Stimulated activated CD8-positive, alpha-beta memory T cell treated with anti-CD3 and anti-CD28 coated beads, Interleukin-4, amount 100 ng/mL, for 48 hours (primary cell): ENCODE measurements around the gene DSG1.
"Not testable (repeated sequence)": the region's sequence is repeated elsewhere in the genome, so short reads cannot be mapped to it uniquely, and the experiment has no call there.

Experiments
- DNase-seq: peaks from one replicate; pipeline ENCODE4 v3.0.0-alpha.2; 2020

Gene DSG1

DNA sequence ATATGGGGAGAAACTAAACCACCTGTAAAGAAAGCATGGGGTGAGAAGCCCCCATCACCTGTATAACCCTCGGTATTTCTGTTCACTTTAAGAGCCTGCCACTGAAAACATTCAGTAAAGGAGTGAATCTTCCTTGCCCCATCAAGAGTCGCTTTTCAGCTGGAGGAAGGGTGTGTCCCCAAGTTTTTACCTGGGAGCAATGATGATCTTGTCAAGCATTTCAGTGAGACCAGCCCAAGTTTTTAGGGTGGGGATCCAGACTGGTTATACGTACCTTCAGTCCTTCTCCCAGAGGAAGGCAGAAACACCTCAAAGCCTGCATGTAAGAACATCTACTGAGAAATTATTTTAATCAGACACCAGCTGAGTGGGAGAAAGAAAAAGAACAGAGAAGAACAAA is at the start of gene DSG1:
DSG1 (plus strand) TSS at position 301 of the 400 bp plus-strand sequence. CDS start 141 bp downstream, outside the sequence.
- DNase-seq = no peak

DNA sequence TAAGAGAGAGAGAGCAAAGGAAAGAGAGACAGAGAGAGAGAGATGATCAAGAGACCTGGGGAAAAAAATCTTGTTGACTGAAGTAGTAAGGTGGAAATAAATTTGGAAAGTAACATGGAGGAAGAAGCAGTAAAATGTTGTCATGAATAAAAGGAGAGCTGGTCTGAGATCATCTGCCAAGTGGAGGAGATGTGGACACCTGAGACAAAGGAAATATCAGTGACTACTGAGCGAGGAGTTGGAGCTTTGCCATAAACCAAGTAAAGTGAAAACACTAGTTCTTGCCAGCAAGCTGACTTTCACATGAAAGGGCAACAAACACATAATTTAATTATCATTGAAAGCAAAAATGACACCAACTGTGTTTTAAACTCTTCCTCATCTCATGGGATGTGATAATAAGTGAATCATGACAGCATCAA is 49.0 kb upstream of the DSG1 start:
- no peak for DNase-seq

DNA sequence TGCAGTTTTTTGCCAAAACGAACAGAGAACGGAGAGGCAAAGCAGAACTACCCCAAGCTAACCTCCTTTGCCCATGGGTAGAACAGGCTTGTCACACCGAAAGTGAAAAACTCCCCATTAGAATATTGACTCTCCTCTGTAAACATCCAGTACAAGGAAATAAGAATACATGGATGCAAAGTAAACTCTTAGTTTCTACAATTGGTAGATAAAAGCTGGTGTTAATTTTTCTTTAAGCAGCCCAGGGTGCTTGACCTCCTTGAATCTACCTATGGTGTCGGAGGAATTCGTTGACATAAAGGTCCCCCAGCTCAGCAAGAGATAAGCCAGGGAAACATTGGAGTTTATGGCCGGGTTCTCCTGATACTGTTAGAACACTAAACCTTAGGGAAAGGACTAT is 48.4 kb upstream of the DSG1 start:
- DNase-seq = no peak

DNA sequence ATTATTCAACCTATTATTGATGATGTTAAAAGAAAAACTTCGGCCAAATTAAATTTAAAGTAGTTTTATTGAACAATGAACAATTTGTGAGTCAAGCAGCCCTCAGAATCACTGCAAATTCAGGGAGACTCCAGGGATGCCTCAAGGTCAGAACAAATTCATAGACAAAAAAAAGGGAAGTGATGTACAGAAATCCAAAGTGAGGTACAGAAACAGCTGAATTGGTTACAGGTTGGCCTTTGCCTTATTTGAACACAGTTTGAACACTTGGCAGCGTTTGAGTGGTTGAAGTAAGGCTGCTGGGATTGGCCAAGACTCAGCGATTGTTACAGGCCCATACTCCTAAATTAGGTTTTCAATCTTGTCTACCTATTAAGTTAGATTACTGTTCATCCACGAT is 47.4 kb upstream of the DSG1 start:
- DNase-seq = no peak

DNA sequence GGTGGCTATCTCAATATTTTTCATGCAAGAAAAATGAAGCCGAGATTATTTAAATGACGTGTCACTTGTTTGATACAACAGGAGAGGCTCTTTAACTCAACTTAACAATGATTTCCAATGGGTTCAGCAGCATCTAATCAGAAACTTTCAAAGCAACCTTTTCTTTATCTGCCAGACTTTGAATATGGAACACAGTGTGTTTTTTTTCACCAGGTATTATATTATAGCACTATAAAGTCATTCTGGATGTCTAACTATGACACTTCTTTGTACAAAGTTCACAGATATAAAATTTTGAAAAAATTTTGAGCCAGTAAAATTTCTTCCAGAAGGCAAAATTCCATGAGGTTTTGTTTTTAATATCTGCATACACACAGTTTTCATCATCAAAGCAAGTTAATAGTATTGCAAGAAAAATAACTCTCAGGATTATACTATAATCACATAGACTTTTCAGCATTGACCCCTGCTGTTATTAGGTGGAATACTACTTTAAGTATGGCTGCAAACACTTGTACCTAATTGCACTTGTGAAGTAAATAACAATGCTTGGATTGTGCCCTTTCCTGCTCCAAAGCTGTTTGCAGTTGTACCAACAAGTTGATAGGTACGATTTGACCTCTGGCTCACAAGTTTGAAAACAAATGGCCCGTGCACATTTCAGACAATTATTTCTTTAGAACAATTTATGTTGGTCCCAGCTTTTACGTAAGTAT is 44.0 kb upstream of the DSG1 start:
- no peak for DNase-seq

DNA sequence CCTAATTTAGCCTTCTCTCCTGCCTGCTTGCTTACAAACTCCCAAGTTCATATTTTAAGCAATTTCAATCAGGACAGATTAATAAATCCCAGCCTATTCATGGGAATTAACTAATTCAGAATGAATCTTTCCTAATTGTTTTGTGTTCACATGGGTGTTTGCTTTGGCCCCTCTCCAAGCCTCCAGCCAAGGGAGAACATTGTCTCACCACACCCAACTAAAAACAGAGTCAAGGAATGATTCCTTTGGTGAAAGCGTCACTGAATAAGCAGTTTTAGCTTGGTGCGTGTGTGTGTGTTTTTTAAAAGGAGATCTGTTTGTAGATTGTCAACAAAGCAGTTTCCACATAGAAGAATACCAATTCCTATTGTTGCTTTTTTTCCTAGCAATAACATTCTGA is 43.0 kb upstream of the DSG1 start:
- no peak for DNase-seq

DNA sequence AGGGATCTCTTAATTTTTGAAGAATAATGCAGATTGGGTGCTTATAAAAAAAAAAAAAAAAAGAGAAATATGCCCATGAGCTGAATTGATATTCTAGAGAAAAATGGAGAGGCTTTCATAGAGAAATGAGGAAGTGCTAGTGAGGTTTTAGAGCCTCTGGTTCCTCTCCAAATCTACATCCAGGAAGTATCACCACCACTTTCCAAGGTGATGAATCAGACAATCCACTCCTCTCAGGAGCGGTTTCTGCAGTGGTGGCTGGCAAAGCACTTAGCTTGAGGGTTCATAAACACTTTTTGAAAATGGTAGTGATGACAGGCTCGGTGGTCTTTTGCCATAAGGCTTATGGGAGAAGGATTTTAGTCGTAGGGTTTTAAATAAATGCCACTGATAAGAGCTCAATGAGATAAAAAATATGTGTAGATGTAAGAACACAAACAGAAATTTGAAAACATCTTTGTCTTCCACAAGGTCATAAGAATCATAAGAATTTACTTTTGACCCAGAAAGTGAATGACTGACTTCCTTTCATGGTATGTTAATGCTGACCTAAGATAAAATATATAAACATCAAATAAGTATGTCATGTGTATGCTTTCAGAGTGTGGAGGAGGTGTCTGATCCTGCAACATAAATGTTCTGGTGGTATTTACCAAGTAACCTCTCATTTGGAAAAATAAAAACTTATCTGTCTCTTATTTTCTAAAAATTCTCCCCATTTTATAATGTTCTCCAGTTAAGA is 42.1 kb upstream of the DSG1 start:
- no peak for DNase-seq

DNA sequence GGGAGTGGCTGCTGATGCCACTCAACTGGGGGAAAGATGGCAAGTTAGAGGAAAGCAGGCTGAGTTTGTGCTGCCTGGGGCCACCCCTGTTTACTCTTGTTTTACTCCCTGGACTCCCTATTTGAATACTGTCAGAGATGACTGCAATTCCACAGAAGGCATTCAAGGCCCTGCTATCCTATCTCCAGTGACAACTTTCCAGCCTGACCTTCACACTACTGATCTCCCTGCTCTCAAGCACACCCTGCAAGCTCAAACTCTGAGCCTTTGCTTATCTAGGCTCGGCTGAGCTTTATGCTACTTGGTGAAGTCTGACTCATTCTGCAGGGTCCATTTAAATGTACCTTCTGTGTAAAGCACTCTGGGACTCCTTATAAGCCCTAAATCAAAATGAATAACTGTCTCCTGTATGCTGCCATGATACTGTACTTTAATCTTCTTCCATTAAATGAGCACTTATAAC is 39.3 kb upstream of the DSG1 start:
- DNase-seq = no peak

DNA sequence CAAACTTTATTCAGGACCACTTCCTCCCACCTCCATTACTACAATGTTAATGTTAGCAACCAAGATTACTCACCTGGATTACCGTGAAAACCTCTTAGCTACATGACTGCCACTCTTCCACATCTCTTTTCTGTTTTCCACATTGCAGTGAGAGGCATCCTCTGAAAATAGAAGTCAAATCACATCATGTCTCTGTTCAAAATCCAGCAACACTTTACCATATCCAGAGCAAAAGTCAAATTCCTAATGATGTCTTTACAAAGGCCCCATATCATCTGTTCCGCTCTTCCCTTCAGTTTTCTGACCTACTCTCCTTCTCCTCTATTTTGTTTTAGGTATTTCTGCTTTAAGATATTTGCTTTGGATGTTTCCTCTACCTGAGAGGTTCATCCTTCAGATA is 37.5 kb upstream of the DSG1 start:
- no peak for DNase-seq

DNA sequence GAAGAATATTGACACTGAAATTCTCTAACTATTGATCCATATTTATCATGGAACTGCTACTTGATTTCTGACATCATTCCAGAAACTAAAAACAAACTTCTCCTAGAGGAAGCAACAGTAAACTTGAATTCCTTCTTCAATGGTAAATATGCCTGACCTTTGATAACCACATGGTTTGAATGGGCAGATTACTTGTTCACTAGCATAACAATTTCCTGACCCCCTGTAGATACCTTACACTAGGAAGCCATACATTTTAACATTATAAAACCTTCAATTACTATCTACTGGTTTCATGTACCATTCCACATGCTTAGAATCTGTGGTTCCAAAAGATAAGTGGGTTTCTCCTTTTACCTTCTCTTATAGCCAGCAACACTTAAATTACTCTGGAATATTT is 36.5 kb upstream of the DSG1 start:
- no peak for DNase-seq

DNA sequence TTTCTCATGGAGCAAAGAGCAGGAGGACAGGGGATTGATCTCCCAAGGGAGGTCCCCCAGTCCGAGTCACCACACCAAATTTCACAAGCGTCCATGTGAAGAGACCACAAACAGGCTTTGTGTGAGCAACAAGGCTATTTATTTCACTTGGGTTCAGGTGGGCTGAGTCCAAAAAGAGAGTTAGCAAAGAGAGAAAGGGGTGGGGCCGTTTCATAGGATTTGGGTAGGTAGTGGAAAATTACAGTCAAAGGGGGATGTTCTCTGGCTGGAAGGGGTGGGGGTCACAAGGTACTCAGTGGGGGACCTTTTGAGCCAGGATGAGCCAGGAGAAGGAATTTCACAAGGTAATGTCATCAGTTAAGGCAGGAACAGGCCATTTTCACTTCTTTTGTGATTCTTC is 28.5 kb upstream of the DSG1 start:
- DNase-seq = not testable (repeated sequence)

DNA sequence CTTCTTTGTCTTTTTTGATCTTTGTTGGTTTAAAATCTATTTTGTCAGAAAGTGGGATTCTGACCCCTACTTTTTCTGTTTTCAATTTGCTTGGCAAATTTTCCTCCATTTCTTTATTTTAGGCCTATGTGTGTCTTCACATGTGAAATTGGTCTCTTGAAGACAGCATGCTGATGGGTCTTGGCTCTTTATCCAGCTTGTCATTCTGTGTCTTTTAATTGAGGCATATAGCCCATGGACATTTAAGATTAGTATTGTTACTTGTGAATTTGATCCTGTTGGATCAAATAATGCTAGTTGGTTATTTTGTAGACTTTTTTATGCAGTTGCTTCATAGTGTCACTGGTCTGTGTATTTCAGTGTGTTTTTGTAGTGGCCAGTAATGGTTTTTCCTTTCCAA is 26.3 kb upstream of the DSG1 start:
- DNase-seq = no peak

DNA sequence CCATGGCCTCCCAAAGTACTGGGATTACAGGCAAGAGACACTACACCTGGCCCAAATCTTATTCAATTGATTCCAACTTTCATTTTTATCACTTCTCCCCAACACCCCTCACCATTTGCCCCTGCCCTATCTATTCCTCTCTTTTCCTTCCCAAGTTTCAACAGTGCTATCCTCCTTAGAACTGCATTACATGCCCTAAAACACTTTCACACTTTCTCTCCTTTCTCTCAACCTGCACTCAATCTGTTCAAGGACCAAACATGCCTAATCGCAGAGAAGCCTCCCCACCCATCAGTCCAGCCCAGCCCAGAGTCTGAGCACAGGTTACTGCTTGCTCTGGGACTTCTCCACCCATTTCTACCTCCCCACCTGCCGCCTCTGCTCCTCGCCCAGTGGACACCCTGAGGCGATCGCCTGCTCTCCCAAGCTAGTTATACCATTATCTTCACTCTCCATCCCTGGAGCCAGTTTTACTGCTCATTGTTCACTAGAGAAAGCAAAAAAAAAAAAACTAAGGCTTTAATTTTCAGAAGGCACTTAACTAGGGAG is 23.7 kb upstream of the DSG1 start:
- DNase-seq = no peak

DNA sequence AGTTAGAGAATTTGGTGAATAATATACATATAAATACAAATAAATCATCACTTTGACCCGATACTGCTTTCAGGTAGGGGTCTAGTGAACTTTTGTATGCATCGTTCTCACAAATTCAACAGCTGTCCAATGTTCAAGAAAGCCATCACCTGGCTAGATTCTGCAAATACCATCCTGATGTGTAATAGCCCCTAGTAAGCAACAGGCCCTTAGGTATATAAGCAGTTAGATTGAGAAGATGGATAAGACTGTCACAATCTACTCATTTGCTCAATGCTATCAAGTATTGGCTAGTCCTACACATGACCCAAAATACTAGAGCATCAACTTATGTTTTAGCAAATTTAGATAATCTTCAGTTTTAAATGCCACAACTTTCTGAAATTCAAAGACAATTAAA is 20.7 kb upstream of the DSG1 start:
- DNase-seq = no peak

DNA sequence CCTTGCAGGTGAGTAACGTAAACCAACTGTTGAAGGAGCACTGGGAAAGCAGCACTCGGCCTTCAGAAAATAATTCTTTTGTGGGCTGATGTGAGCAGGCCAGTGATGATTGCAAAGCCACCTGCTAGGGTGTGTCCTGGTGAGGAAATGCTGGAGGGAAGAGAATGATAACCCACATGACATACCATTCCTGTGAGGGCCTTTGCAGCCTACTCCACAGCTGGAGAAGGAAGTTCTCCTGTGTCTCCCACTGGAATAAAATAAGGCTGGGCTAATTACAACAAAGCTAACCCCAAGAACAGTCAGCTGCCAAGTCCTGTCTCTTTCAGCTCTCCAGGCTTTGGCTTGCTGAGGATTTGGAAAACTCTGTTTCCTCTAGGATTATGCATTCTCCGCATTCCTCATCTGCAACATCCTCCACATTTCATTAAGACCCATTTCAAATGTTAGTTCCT is 16.7 kb upstream of the DSG1 start:
- DNase-seq = no peak

DNA sequence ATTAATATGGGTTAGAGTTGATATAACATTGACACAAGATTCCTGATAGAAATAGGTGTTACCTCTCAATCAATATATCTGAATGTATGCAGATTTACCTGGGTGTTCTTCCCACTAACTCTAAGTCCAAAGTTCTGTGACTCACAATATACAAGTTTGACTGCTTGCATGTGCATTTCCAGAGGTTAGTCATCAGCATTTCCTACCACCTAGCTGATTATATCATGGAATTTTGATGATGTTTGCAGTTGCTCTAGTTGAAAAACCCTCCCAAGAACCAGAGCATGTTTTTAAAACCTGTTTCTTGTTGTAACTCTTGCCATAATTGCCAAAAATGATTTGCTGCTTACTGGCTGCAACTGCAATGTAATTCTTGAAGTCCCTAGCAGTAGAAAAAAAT is 15.0 kb upstream of the DSG1 start:
- DNase-seq = no peak

DNA sequence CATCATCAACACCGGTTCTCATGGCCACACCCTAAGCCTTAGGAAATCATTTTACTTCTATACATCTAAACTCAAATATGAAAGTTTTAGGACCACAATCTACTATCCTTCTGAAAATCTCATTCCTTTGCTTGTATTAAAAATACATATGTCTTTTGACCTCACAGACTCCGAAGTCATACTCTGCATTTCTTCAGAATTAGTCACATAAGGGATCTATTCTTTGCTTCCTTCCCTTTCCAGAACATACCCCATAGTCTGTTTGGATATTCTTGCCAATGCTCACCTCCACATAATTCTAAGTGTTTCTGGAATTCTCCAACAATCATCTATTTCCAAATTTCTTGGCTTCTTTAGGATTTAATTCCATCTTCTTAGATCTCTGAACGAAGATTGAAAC is 14.2 kb upstream of the DSG1 start:
- no peak for DNase-seq

DNA sequence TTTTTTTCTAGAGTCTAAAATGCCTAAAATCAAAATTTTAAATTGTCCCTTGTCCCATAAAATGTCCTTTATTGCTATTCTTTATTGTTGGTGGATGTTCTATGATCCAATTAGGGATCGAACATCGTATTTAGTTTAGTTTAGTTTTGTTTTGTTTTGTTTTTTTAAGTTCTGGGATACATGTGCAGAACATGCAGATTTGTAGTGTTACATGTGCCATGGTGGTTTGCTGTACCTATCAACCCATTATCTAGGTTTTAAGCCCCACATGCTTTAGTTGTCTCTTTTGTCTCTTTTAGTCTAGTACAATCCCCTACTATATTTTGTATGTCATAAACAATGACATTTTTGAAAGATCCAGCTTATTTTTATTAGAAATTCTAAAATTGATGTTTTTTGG is 8.8 kb upstream of the DSG1 start:
- no peak for DNase-seq

DNA sequence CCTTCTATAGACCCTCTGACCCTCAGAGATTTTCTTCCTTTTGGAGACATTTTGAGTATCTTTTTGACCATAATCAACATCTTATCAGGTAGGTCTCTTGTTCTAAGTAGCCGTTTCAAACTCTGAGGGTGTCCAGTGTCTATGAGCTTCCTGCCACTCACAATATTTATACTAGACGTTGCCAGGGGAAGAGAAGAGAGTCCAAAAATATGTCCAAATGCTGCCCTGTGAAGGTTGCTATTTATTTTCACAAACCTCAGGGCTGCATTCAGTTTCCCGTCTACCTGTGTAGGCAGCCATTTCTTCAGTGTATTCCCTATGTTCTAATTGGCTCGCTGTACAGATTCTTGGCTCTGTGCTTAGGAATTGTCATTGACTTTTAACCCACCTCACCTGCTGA is 986 bp upstream of the DSG1 start:
- no peak for DNase-seq

DNA sequence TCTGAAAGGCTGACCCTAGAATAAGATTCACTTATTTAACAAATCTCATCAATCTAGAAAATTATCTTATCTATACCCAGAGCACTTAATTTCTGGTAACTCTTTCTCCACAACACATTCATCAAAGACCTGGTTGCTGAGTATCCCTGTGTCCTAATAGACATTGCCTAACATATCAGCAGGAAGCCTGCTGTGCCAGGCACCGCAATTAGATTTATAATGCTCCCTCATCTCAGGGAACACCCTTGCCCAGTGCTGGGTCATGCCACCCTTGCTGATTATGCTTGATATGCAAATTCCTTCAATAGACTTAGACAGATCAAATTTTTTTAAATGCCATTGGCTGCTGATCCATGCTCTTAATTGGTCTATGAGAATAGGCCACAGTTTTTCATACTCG is 3.8 kb downstream of the DSG1 start:
- DNase-seq = no peak

DNA sequence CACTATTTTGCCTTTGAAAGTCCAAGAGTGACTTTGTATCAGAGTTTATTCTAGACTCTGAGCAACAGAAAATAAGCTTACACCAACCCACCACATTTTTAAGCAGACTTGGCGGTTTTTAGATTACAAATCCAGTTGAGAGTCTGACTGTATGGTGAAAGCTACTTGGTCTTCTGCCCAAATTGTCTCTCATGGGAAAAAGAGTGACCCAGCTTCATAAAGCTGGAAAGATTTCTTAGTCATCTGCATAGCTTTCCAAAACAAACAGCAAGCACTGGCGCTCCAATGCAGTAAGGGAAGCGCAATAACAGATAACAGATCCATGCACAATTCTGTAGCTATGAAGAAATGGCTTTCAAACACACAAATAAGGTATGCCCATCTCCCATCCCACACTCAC is 7.1 kb downstream of the DSG1 start:
- DNase-seq = no peak

DNA sequence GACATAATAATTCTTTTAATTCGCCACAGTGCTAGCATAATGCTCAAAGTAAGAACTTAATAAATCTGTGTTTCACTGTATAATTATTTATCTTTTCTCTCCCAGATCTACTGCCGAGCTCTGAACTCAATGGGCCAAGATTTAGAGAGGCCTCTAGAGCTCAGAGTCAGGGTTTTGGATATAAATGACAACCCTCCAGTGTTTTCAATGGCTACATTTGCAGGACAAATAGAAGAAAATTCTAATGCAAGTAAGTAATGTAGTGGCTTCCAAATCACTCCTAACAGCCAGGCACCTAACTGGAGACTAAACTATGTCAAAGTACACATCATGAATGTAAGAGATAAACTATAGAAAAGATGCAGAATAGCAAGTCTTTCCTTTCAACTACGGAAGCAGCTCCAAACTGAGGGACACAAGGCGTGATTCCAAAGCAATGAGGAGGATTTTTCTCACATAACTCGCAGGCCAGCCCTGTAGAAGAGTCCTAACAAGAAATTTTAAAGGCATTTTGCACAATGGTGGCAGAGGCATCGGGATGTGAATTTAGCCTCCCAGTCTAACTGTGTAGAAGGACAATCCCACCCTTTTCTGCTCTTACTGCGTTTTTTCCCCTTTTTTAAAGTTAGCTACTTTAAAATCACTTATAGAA is 12.0 kb downstream of the DSG1 start:
- no peak for DNase-seq

DNA sequence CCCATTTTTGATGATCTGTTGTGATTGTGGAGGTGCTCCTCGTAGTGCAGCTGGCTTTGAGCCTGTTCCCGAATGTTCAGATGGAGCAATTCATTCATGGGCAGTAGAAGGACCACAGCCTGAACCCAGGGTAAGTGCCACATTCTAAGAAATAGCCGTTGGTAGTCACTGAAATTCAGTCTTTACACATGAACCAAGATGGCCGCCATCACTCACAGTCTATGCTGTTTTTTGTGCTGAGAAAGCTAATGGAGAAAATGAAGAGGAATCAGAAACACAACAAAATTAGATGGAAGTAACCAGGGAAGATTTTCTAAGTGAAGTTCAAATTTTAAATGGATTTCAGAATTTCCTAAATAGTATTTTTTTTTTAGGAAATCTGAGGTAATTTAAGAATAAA is 25.5 kb downstream of the DSG1 start:
- no peak for DNase-seq

DNA sequence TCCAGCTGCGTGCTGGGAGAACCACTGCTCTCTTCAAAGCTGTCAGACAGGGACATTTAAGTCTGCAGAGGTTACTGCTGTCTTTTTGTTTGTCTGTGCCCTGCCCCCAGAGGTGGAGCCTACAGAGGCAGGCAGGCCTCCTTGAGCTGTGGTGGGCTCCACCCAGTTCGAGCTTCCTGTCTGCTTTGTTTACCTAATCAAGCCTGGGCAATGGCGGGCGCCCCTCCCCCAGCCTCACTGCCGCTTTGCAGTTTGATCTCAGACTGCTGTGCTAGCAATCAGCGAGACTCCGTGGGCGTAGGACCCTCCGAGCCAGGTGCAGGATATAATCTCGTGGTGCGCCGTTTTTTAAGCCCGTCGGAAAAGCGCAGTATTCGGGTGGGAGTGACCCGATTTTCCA is 35.4 kb downstream of the DSG1 start:
- not testable (repeated sequence) for DNase-seq
